Spinal cord (tissue), 10 donors: ENCODE measurements around the gene ACTL7B. TPM values are rescaled to one million over a fixed set of nuclear protein-coding genes. Genes with fewer than 3 reads are reported as not detected.

Source experiments
- DNase-seq, 6 donors: peaks; one replicate each; pipeline versions ENCODE4 v3.0.0 to v3.0.0-alpha.2; 2013 to 2015; ENCODE audit warnings: low spot score in 6 of 6, low read depth in 4 of 6
- H3K27ac ChIP-seq: one replicate; pipeline ENCODE4 v1.5.1; 2013; ENCODE audit warnings: low read depth, low read length, control low read depth
- H3K27me3 ChIP-seq: one replicate; pipeline ENCODE4 v1.6.1; 2013; ENCODE audit warnings: low read length; ENCODE audit not compliant: control insufficient read depth, insufficient read depth
- H3K36me3 ChIP-seq: one replicate; pipeline ENCODE4 v1.6.1; 2013; ENCODE audit warnings: low read length; ENCODE audit not compliant: control insufficient read depth, insufficient read depth
- H3K4me1 ChIP-seq: one replicate; pipeline ENCODE4 v1.6.1; 2013; ENCODE audit warnings: low read length; ENCODE audit not compliant: control insufficient read depth, insufficient read depth
- H3K4me3 ChIP-seq: one replicate; pipeline ENCODE4 v1.5.1; 2013; ENCODE audit warnings: low read depth, low read length, control low read depth
- H3K9me3 ChIP-seq: one replicate; pipeline ENCODE4 v1.6.1; 2013; ENCODE audit warnings: low read length; ENCODE audit not compliant: control insufficient read depth, insufficient read depth
- WGBS: methylation state at CpG from one replicate; pipeline ENCODE4 v1.1.5; 2013; ENCODE audit warnings: missing lambda C conversion rate; ENCODE audit not compliant: insufficient coverage; 5-methylcytosine and 5-hydroxymethylcytosine counted together
- polyA plus RNA-seq, 2 donors: library from polyadenylated mRNA; unstranded; fragments of 120-200 nt; gene quantifications; one replicate each; pipeline ENCODE4 v1.2.1, GENCODE V29; 2013; ENCODE audit not compliant: insufficient read length in 2 of 2
- total RNA-seq, 2 donors: library from RNA; depleted of rRNA in 1 of 2; stranded (reverse); fragments of 120-200 nt in 1 of 2; fragments of >200 nt in 1 of 2; gene quantifications; one replicate each; pipeline versions ENCODE4 v1.2.3 to v1.2.4, GENCODE V29; 2013 to 2014
- donor health status: healthy.

ACTL7B gene
- total and polyA plus RNA-seq, 4 donors, result not detected

- Histone ChIP-seq H3K9me3 (no peaks in the 10 kb centered on the region), H3K27ac (no peak overlapping the region), H3K36me3 (no peaks in the 10 kb centered on the region), H3K4me1 (no peaks in the 10 kb centered on the region), H3K4me3 (no peak overlapping the region), H3K27me3 (no peaks in the 10 kb centered on the region)
- no peak for DNase-seq
- 78% methylated on average over 4 of the region's 5 CpGs for WGBS
Measured at GRCh38 chr9:108836781-108837180, 19.0 kb downstream of the ACTL7B start.

GRCh38 chr9:108836319-108836718, 19.5 kb downstream of the ACTL7B start:
- Histone ChIP-seq H3K4me1 (no peaks in the 10 kb centered on the region), H3K27me3 (no peaks in the 10 kb centered on the region), H3K27ac (no peak overlapping the region), H3K36me3 (no peaks in the 10 kb centered on the region), H3K9me3 (no peaks in the 10 kb centered on the region), H3K4me3 (no peak overlapping the region)
- no peak for DNase-seq
- 89% methylated on average over 9 of the region's 9 CpGs for WGBS

GRCh38 chr9:108835831-108836230, 20.0 kb downstream of the ACTL7B start:
- Histone ChIP-seq H3K27ac (no peak overlapping the region), H3K36me3 (no peaks in the 10 kb centered on the region), H3K27me3 (no peaks in the 10 kb centered on the region), H3K4me1 (no peaks in the 10 kb centered on the region), H3K4me3 (no peak overlapping the region), H3K9me3 (no peaks in the 10 kb centered on the region)
- no peak for DNase-seq
- 73% methylated on average over 6 of the region's 7 CpGs for WGBS

DNA sequence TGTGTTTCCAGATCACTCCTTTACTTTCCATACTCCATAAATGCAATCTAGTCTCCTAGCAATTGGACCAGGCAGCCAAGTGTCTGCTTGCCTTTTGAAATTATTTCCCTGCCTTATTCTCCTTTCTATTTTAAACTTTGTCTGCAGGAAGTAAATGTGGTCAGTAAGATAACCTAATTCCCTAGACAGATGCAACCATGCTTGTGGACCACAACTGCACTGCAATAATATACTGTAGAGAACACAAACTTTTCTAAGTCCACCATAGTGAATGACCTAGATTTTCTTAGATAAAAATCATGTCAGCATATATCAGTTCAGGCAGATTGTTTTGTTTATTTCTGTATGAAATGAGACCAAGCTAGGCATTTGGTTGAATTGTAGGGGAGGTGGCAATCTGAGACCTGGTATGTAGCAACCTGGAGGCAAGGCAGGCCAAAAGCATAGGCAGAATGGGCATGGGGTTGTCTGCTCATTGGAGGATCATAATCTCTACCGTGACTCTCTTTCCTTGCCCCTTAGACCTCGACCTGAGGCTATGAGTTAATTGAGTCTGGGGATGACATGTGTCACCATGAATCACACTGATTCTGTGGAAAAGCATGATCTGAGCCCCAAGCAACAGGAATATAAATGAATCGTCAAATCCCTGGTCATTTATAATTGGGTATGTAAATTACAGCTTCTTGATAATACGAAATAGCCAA, 20.7 kb downstream of the ACTL7B start:
- no peaks in the 10 kb centered on the region for H3K9me3 ChIP-seq
- no peak overlapping the region for H3K27ac ChIP-seq
- H3K27me3 ChIP-seq, result no peaks in the 10 kb centered on the region
- H3K4me3 ChIP-seq, result no peak overlapping the region
- no peaks in the 10 kb centered on the region for H3K36me3 ChIP-seq
- H3K4me1 ChIP-seq, result no peaks in the 10 kb centered on the region
- 68% methylated on average over 3 of the region's 4 CpGs for WGBS
- DNase-seq, result no peak

- Histone ChIP-seq H3K4me1 (no peaks in the 10 kb centered on the region), H3K4me3 (no peak overlapping the region), H3K9me3 (no peaks in the 10 kb centered on the region), H3K36me3 (no peaks in the 10 kb centered on the region), H3K27me3 (no peaks in the 10 kb centered on the region), H3K27ac (no peak overlapping the region)
- WGBS, result 100% methylated on average over 2 of the region's 3 CpGs
- no peak for DNase-seq
Measured at GRCh38 chr9:108832179-108832500, 23.6 kb downstream of the ACTL7B start.

GRCh38 chr9:108831496-108832178, 24.1 kb downstream of the ACTL7B start:
- no peaks in the 10 kb centered on the region for H3K27me3 ChIP-seq
- WGBS, result 78% methylated on average over 1 of the region's 1 CpG

GRCh38 chr9:108830272-108830671, 25.5 kb downstream of the ACTL7B start:
- Histone ChIP-seq H3K9me3 (no peaks in the 10 kb centered on the region), H3K4me3 (no peak overlapping the region), H3K4me1 (no peaks in the 10 kb centered on the region), H3K27ac (no peak overlapping the region), H3K36me3 (no peaks in the 10 kb centered on the region), H3K27me3 (no peaks in the 10 kb centered on the region)
- WGBS, result no CpG with 5 or more reads among the region's 2 CpGs
- no peak for DNase-seq

More at GRCh38 chr9:108831496-108832178, 24.1 kb downstream of the ACTL7B start:
- Histone ChIP-seq H3K4me3 (no peak overlapping the region), H3K4me1 (no peaks in the 10 kb centered on the region), H3K27ac (no peak overlapping the region), H3K36me3 (no peaks in the 10 kb centered on the region), H3K9me3 (no peaks in the 10 kb centered on the region)
- no peak for DNase-seq

- H3K27ac ChIP-seq, result no peak overlapping the region
- H3K4me3 ChIP-seq, result no peak overlapping the region
- no peaks in the 10 kb centered on the region for H3K9me3 ChIP-seq
- 81% methylated on average over 3 of the region's 3 CpGs for WGBS
- no peaks in the 10 kb centered on the region for H3K36me3 ChIP-seq
- no peaks in the 10 kb centered on the region for H3K4me1 ChIP-seq
- no peak for DNase-seq
- no peaks in the 10 kb centered on the region for H3K27me3 ChIP-seq
Measured at GRCh38 chr9:108823829-108824228, 32.0 kb downstream of the ACTL7B start.

GRCh38 chr9:108816037-108816436, 39.7 kb downstream of the ACTL7B start:
- WGBS, result 60% methylated on average over 10 of the region's 10 CpGs
- no peak overlapping the region for H3K4me3 ChIP-seq
- H3K4me1 ChIP-seq, result peaks cover 6% of the 10 kb centered on the region

DNA sequence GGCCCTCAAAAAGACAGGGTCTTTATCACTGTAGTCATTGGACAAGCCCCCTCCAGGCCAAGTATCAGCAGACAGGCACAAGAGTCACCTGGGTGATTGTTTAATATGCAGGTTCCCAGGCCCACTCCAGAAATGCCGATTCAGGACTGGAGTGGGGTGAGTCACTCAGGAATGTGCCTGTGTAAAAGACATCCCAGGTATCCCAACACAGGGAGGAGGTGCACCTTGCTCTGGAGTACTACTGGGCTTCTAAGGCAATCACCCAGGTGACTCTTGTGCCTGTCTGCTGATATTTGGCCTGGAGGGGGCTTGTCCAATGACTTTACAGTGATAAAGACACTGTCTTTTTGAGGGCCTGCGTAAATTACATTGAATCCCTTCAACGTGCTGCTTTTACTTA, 40.6 kb downstream of the ACTL7B start:
- DNase-seq, result no peak
- Histone ChIP-seq H3K27ac (no peak overlapping the region), H3K4me1 (peaks cover 6% of the 10 kb centered on the region), H3K9me3 (no peaks in the 10 kb centered on the region), H3K36me3 (no peaks in the 10 kb centered on the region), H3K27me3 (no peaks in the 10 kb centered on the region), H3K4me3 (no peak overlapping the region)
- 100% methylated on average over 1 of the region's 3 CpGs for WGBS

More at GRCh38 chr9:108816037-108816436, 39.7 kb downstream of the ACTL7B start:
- DNase-seq, result peak in 1 of 6 donors; percentile 22
- Histone ChIP-seq H3K9me3 (no peaks in the 10 kb centered on the region), H3K36me3 (no peaks in the 10 kb centered on the region), H3K27ac (no peak overlapping the region), H3K27me3 (no peaks in the 10 kb centered on the region)
